SJSA1 (cell line): ENCODE data around the gene DCAF10. TPM values are rescaled to one million over a fixed set of nuclear protein-coding genes. Genes with fewer than 3 reads are reported as not detected.

Source experiments
- DNase-seq, 2 experiments: peaks; one replicate each; pipeline ENCODE4 v3.0.0-alpha.2; 2015 to 2020; ENCODE audit warnings: low spot score in 2 of 2, low read depth in 1 of 2
- H3K27ac ChIP-seq: fragments of 250-450 bp; sonication (Bioruptor Pico); 2 replicates; pipeline ENCODE4 v1.5.1; 2020; ENCODE audit warnings: mild to moderate bottlenecking, moderate library complexity
- H3K27me3 ChIP-seq: fragments of 250-450 bp; sonication (Bioruptor Pico); replicated peaks from 2 replicates; pipeline ENCODE4 v1.5.1; 2020; ENCODE audit warnings: mild to moderate bottlenecking, moderate library complexity
- H3K36me3 ChIP-seq: fragments of 250-450 bp; sonication (Bioruptor Pico); 2 replicates; pipeline ENCODE4 v1.5.1; 2020; ENCODE audit warnings: mild to moderate bottlenecking
- H3K4me1 ChIP-seq: fragments of 250-450 bp; sonication (Bioruptor Pico); replicated peaks from 2 replicates; pipeline ENCODE4 v1.6.1; 2021; ENCODE audit warnings: mild to moderate bottlenecking
- H3K4me3 ChIP-seq: fragments of 250-450 bp; sonication (Bioruptor Pico); 2 replicates; pipeline ENCODE4 v1.5.1; 2020; ENCODE audit warnings: mild to moderate bottlenecking
- H3K9me3 ChIP-seq: fragments of 250-450 bp; sonication (Bioruptor Pico); replicated peaks from 2 replicates; pipeline ENCODE4 v1.5.1; 2020; ENCODE audit warnings: mild to moderate bottlenecking
- total RNA-seq: library from RNA; depleted of rRNA; stranded (reverse); fragments of >200 nt; shearing (Covaris generic); gene quantifications from 2 replicates; pipeline ENCODE4 v1.2.3, GENCODE V29; 2014

The DCAF10 gene
- total RNA-seq, 1 experiment from 2014 or later, result 8.9 TPM

DNA sequence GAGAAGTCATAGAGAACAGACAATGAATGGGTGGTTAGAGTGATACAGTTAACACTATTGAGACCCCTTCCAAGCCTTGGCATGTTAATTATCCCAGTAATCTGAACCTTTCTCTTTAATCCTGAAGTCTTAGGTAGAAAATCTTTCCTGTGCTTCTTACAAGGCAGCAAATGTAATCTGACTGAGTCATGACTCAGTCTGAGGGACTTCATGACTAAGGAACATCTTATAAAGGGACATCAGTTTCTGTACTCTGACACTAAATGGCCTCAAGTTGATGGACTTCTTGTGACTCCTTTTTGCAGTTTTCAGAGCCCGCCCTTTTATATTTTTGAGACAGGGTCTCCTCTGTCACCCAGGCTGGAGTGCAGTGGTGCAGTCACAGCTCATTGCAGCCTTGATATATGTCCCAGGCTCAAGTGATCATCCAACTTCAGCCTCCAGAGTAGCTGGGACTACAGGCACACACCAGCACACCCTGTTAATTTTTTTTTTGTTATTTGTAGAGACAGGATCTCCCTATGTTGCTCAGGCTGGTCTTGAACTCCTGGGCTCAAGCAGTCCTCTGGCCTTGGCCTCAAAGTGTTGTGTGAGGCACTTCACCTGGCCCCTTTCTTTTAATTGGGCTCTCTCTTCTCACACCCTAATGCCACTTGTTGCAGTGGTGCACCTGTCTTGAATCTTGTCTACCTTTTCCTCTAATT, 25.2 kb upstream of the DCAF10 start:
- H3K4me1 ChIP-seq, result no peaks in the 10 kb centered on the region
- peaks cover 26% of the 10 kb centered on the region for H3K36me3 ChIP-seq
- no peak overlapping the region for H3K4me3 ChIP-seq
- H3K9me3 ChIP-seq, result no peaks in the 10 kb centered on the region
- no peaks in the 10 kb centered on the region for H3K27me3 ChIP-seq
- no peak overlapping the region for H3K27ac ChIP-seq
- DNase-seq, result no peak

GRCh38 chr9:37776328-37776727, 24.3 kb upstream of the DCAF10 start:
- Histone ChIP-seq H3K4me3 (no peak overlapping the region), H3K27me3 (no peaks in the 10 kb centered on the region), H3K9me3 (no peaks in the 10 kb centered on the region), H3K36me3 (peaks cover 36% of the 10 kb centered on the region), H3K4me1 (no peaks in the 10 kb centered on the region), H3K27ac (no peak overlapping the region)
- no peak for DNase-seq

DNA sequence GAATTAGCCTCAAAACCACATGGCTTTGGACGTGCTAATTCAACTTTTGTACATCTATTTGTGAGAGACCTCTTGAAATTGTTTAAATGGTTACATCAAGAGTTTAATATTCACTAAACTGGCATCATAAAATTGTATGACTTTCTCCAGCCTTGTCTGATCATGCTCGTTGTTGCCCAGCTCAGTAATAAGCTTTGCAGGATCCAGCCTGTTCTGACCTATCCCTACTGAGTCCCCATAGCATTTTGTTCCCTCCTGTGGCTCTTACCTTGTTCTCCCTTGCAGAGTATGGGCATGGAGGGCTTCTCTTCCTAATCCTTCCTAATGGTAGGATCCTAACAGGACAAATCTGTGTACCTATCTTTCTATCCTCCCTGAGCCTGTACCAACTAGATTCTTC, 22.1 kb upstream of the DCAF10 start:
- H3K4me1 ChIP-seq, result no peaks in the 10 kb centered on the region
- H3K36me3 ChIP-seq, result peaks cover 58% of the 10 kb centered on the region
- H3K27me3 ChIP-seq, result no peaks in the 10 kb centered on the region
- no peak for DNase-seq
- no peaks in the 10 kb centered on the region for H3K9me3 ChIP-seq
- no peak overlapping the region for H3K27ac ChIP-seq
- no peak overlapping the region for H3K4me3 ChIP-seq

- Histone ChIP-seq H3K27me3 (no peaks in the 10 kb centered on the region), H3K4me1 (0 out of 2 replicates have a peak, but pooled peaks cover 2% of the 10 kb centered on the region), H3K36me3 (peaks cover 42% of the 10 kb centered on the region), H3K27ac (peak overlapping the region; percentile 47), H3K4me3 (peak overlapping the region; percentile 66), H3K9me3 (no peaks in the 10 kb centered on the region)
- no peak for DNase-seq
Measured at GRCh38 chr9:37784291-37784615, 16.3 kb upstream of the DCAF10 start.

GRCh38 chr9:37784616-37785483, 15.7 kb upstream of the DCAF10 start, which contains the start of gene EXOSC3:
EXOSC3 (minus strand) TSS chr9:37785064; CDS start chr9:37785044, 20 bp downstream.
- Histone ChIP-seq H3K9me3 (no peaks in the 10 kb centered on the region), H3K36me3 (peaks cover 36% of the 10 kb centered on the region), H3K27ac (peak within 1 kb of the TSS; percentile 47), H3K4me1 (0 out of 2 replicates have a peak, but pooled peaks cover 2% of the 10 kb centered on the region), H3K27me3 (no peaks in the 10 kb centered on the region), H3K4me3 (peak within 1 kb of the TSS; percentile 66)
- peak; percentile 70 to 82 for DNase-seq

GRCh38 chr9:37787059-37787458, 13.5 kb upstream of the DCAF10 start:
- Histone ChIP-seq H3K9me3 (no peaks in the 10 kb centered on the region), H3K4me1 (0 out of 2 replicates have a peak, but pooled peaks cover 2% of the 10 kb centered on the region), H3K36me3 (peaks cover 14% of the 10 kb centered on the region), H3K4me3 (no peak overlapping the region), H3K27me3 (no peaks in the 10 kb centered on the region), H3K27ac (no peak overlapping the region)
- no peak for DNase-seq

GRCh38 chr9:37788332-37788731, 12.3 kb upstream of the DCAF10 start:
- no peaks in the 10 kb centered on the region for H3K27me3 ChIP-seq
- DNase-seq, result no peak
- H3K4me1 ChIP-seq, result 0 out of 2 replicates have a peak, but pooled peaks cover 2% of the 10 kb centered on the region
- H3K9me3 ChIP-seq, result no peaks in the 10 kb centered on the region
- no peak overlapping the region for H3K27ac ChIP-seq
- no peak overlapping the region for H3K4me3 ChIP-seq
- peaks cover 2% of the 10 kb centered on the region for H3K36me3 ChIP-seq

DNA sequence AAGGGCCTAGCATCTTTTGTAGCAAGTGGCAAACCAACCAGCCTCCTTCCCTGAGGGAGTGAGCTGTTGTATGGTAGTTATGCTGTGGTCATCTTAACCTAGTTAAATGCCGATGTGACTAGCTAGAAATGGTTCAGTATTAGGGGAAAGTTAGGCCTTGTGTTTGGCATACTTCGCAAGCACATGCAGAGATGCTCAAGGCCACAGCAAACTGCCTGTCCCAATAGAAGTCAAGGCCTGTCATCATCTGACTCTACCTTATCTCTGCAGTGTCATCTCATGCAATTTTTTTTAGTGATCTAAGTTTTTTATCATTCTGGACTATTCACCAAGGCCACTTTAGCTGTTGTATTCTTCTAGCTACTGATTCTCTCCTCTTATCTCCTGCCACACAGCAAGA, 10.5 kb upstream of the DCAF10 start:
- H3K27ac ChIP-seq, result no peak overlapping the region
- no peak overlapping the region for H3K4me3 ChIP-seq
- H3K9me3 ChIP-seq, result no peaks in the 10 kb centered on the region

DNA sequence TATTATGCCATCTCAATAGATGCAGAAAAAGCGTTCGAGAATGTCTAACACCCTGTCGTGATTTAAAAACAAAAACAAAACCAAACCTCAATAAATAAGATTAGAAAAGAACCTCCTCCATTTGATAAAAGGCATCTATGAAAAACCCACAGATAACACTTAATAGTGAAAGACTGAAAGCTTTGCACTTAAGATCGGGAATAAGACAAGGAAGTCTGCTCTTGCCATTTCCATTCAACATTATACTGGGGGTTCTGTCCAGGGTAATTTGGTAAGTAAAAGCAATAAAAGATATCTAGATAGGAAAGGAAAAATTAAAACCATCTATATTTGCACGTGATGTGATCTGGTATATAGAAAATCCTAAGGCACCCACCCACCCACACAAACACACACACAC, 8.5 kb upstream of the DCAF10 start:
- Histone ChIP-seq H3K4me1 (no peaks in the 10 kb centered on the region), H3K27me3 (no peaks in the 10 kb centered on the region), H3K36me3 (no peaks in the 10 kb centered on the region), H3K9me3 (no peaks in the 10 kb centered on the region), H3K4me3 (no peak overlapping the region), H3K27ac (no peak overlapping the region)
- no peak for DNase-seq

More for the DNA sequence above, 10.5 kb upstream of the DCAF10 start:
- Histone ChIP-seq H3K27me3 (no peaks in the 10 kb centered on the region), H3K4me1 (no peaks in the 10 kb centered on the region), H3K36me3 (no peaks in the 10 kb centered on the region)
- no peak for DNase-seq

- no peaks in the 10 kb centered on the region for H3K9me3 ChIP-seq
- H3K27me3 ChIP-seq, result no peaks in the 10 kb centered on the region
- no peak overlapping the region for H3K27ac ChIP-seq
- DNase-seq, result no peak
- no peak overlapping the region for H3K4me3 ChIP-seq
- peaks cover 3% of the 10 kb centered on the region; the same call in 1 of the 2 replicates for H3K4me1 ChIP-seq
- H3K36me3 ChIP-seq, result peaks cover 8% of the 10 kb centered on the region; the same call in 1 of the 2 replicates
Measured at GRCh38 chr9:37796232-37796631, 4.4 kb upstream of the DCAF10 start.

- Histone ChIP-seq H3K27ac (no peak overlapping the region), H3K9me3 (no peaks in the 10 kb centered on the region), H3K27me3 (no peaks in the 10 kb centered on the region), H3K4me1 (peaks cover 11% of the 10 kb centered on the region; the same call in 1 of the 2 replicates), H3K36me3 (peaks cover 8% of the 10 kb centered on the region; the same call in 1 of the 2 replicates), H3K4me3 (no peak overlapping the region)
- no peak for DNase-seq
Measured at GRCh38 chr9:37798677-37799076, 1.9 kb upstream of the DCAF10 start.

- Histone ChIP-seq H3K27ac (peak overlapping the region; percentile 60; the same call in 1 of the 2 replicates), H3K36me3 (peaks cover 8% of the 10 kb centered on the region; the same call in 1 of the 2 replicates), H3K4me1 (peaks cover 11% of the 10 kb centered on the region; the same call in 1 of the 2 replicates), H3K9me3 (no peaks in the 10 kb centered on the region), H3K27me3 (no peaks in the 10 kb centered on the region), H3K4me3 (peak overlapping the region; percentile 88)
- peak in 1 of 2 experiments; percentile 30 for DNase-seq
Measured at GRCh38 chr9:37801287-37801850, 772 bp downstream of the DCAF10 start.

DNA sequence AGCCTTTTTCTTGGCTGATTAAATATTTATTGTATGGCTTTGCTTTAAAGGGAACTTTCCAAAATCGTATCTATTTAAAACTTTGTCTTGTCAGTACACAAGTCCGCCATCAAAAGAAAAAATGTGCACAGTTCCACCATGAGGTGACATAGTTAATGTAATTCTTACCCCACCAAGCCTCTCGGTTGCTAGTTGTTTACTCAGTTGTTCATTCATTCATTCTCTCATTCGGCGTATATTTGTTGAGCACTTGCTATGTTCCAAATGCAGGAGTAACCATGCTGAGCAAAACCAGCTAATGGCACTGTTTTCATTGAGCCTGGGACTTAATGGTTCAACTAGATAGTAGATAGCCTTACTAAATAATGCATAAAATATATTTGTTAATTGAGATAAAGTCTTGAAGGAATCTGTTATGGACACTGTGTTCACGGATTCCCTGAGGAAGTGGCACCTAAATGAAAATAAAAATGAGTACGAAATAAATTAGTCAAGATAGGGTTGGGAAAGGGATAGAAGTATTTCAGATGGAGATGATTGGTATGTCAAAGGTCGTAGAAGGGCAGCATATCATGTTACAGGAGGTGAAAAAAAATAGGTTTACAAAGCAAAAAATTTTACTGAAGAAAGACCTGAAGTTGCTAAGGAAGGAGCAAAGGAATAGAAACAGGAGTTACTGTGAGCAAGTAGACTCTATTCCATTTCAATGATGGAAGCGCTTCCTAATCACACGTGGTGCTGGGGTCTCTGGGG, 1.5 kb downstream of the DCAF10 start:
- H3K36me3 ChIP-seq, result peaks cover 8% of the 10 kb centered on the region; the same call in 1 of the 2 replicates
- H3K4me1 ChIP-seq, result peaks cover 11% of the 10 kb centered on the region; the same call in 1 of the 2 replicates
- H3K27ac ChIP-seq, result no peak overlapping the region
- H3K4me3 ChIP-seq, result peak overlapping the region; percentile 88
- no peaks in the 10 kb centered on the region for H3K9me3 ChIP-seq
- no peaks in the 10 kb centered on the region for H3K27me3 ChIP-seq
- DNase-seq, result no peak
